C4-2B (cell line): ENCODE data around the gene MYH15.

Experiments used
- CTCF ChIP-seq: fragments of 450-650 bp; conservative IDR thresholded peaks from 2 replicates; pipeline ENCODE4 v1.5.1; 2017; ENCODE audit warnings: mild to moderate bottlenecking
- ZFX ChIP-seq: fragments of 450-650 bp; IDR thresholded peaks from 2 replicates; pipeline ENCODE4 v1.6.1; 2017

GRCh38 chr3:108448593-108448992 lies 61.8 kb downstream of the MYH15 start:
- no peak for TF ChIP-seq CTCF
- TF ChIP-seq ZFX: no peak
